ENCODE measurements around the gene KCNAB2. TPM values are rescaled to one million over a fixed set of nuclear protein-coding genes. Genes with fewer than 3 reads are reported as not detected.
"Not testable (repeated sequence)": the region's sequence is repeated elsewhere in the genome, so short reads cannot be mapped to it uniquely, and the experiment has no call there.

Gene KCNAB2
- total RNA-seq, 1 donor from 2014 or later = 295 TPM

DNA sequence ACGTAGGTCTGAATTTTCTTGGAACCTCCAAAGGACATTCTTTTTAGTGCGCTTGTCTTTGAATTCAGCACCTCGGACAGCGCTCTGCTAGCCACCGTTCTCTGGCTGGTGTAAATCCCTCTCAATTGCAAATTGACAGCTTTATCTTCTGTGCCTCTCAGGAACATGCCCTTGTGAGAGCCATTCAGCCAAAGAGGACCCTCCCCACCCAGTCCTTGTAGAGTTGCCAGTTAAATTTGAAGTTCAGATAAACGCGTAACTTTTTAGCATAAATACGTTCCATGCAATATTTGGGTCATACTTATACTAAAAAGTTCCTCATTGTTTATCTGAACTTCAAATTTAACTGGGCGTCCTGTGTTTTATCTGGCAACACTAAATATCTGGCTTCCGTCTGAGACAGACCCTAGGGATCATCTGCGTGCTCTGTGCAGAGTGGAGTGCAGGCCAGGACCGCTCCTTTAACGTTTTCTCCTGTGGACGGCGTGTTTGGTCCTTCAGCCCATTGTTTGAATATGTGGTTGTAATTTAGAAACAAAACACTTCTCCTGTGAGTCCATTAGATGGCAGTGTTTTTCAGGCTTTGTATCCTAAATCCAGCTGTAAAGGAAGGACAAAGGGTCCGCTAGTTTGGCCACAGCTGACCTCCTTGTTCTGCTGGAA lies 7.0 kb downstream of the KCNAB2 start:
- intact Hi-C loops (cut with micrococcal nuclease) = loop anchor here (2.0 kb wide), 2 partner anchors 26 to 152 kb away; no protein-coding TSS in a partner anchor

DNA sequence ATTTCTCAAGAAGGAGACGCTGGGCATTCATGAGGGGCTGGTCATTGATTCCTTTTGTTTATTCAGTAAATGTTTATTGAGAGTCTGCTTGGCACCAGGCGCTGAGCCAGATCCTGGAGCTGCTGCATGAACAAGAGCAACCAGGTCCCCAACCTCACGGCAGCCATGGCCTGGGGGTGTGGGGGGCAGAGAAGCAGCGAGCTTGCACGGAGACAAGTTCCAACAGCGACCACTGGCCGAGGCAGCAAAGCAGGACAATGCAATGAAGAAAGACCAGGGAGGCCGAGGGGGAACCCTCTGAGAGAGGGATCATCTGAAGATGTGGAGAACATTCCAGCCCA lies 7.5 kb downstream of the KCNAB2 start:
- intact Hi-C loops (cut with micrococcal nuclease) = loop anchor here (2.0 kb wide), 2 partner anchors 26 to 152 kb away; no protein-coding TSS in a partner anchor

DNA sequence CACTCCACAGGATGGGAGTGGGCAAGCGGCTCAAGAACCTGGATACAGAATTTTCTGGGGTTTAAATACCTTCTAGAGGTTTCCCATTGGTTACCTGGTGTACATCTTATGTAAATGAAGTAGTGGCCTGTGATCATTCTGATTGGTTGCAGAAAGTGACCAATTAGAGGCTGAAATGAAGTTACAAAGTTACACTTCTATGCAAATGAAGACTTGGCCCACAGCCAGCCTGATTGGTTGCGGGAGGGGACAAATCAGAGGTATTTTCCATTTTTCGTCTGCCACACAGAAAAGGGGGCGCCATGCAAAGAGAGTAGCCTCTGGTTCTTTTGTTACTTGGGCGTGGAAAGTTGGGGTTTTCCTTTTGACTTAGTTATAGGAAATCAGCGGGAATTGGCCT lies 8.9 kb downstream of the KCNAB2 start:
- intact Hi-C loops (cut with micrococcal nuclease) = no loop called here

DNA sequence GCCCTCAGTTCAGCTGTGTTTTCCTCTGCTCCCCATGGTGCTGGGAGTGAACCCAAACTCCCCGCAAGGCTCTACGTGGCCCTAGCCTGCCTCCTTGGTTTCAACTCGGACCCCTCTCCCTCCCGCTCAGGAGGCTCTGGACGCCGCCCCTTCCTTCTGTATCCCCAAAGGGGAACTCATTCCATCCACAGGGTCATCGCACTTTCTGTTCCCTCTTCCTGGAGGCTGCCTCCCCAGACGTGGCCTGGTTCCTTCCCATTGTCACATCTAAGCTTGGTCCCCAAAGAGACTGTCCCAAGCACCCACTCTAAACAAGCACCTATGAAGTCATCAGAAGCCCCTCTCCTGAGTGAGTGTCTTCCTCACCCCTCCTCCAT lies 10.9 kb downstream of the KCNAB2 start:
- intact Hi-C loops (cut with micrococcal nuclease) = no loop called here

GRCh38 chr1:6057170-6057845 lies 11.6 kb downstream of the KCNAB2 start:
- intact Hi-C loops (cut with micrococcal nuclease) = no loop called here

- intact Hi-C loops (cut with micrococcal nuclease) = no loop called here
These were observed 14.2 kb downstream of the KCNAB2 start for GRCh38 chr1:6059866-6060265.

GRCh38 chr1:6062670-6063069 lies 17.0 kb downstream of the KCNAB2 start:
- intact Hi-C loops (cut with micrococcal nuclease) = no loop called here

- intact Hi-C loops (cut with micrococcal nuclease) = not testable (repeated sequence)
These were observed 17.9 kb downstream of the KCNAB2 start for GRCh38 chr1:6063532-6064053.

- intact Hi-C loops (cut with micrococcal nuclease) = no loop called here
These were observed 19.6 kb downstream of the KCNAB2 start for GRCh38 chr1:6065093-6065858.

GRCh38 chr1:6066680-6067079 lies 21.0 kb downstream of the KCNAB2 start:
- intact Hi-C loops (cut with micrococcal nuclease) = no loop called here

GRCh38 chr1:6068073-6068472 lies 22.4 kb downstream of the KCNAB2 start:
- intact Hi-C loops (cut with micrococcal nuclease) = no loop called here

- intact Hi-C loops (cut with micrococcal nuclease) = no loop called here
These were observed 23.2 kb downstream of the KCNAB2 start for GRCh38 chr1:6068932-6069331.

DNA sequence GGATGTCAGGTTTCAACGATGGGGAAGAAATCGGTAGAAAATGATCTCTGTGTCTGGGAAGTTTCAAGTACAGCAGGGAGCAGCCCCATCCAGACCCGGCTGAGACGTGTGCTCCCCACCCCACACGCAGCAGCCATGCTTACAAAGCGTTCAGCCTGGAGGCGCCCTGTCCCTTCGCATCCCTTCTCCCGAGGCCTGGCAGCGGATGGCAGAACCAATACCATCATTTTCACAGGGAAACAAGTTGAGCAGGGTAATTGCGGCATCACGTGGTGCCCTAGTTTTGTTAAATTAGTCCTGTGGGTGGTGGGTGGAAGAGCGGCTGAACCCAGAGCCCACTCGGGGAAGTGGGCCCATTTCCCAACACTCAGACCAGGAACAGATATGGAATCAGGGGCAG lies 23.9 kb downstream of the KCNAB2 start:
- intact Hi-C loops (cut with micrococcal nuclease) = no loop called here

- intact Hi-C loops (cut with micrococcal nuclease) = no loop called here
These were observed 24.8 kb downstream of the KCNAB2 start for GRCh38 chr1:6070450-6070974.

DNA sequence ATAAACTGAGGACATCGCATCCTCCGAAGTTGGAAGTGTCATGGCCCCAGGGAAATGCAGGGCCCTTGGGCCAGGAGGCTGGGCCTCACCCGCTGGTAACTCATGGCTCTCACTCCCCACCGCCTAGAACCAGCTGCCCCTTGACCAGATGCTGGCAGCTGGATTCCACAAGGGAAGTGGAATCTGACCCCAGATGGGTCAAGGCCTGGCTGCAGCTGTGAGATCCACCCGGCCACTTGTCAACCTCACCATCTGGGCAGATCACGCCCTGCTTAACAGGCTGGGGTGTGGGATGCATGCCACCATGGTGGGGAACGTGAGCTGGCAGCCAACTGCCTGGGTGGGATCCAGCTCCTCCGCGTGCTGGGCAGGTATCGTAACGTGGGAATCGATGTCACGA lies 25.5 kb downstream of the KCNAB2 start:
- intact Hi-C loops (cut with micrococcal nuclease) = no loop called here

DNA sequence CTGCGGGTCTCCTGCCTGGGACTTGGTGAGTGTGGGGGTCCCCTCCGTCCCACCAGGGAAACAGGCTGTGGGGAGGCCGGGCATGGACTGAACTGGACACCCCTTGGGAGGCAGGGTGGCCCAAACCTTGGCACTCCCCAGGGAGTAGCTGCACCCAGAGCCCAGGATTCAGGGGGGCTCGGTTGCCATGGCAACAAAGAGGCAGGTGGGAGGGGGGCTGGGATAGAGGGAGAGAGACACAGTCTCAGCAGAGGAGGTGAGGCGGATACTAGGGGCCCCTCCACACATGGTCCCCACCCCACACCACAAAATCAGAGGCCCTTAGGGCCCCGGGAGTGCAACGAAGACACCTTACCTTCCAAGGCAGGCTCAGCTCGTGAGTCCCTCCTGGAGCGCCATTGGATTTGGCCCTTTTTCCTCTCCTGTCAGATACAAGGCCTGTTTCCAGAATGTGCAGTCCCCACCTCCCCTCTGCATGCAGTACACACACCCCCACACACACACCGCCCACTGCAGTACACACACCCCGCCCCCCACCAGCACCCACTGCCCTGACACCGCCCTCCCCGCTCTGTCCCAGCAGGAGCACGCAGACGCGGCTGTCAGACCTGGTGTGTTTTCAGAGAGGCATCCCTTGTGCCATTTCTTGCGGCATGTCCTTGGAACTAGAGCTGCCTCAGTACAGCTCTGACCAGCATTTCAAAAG lies 27.2 kb downstream of the KCNAB2 start:
- intact Hi-C loops (cut with micrococcal nuclease) = no loop called here

DNA sequence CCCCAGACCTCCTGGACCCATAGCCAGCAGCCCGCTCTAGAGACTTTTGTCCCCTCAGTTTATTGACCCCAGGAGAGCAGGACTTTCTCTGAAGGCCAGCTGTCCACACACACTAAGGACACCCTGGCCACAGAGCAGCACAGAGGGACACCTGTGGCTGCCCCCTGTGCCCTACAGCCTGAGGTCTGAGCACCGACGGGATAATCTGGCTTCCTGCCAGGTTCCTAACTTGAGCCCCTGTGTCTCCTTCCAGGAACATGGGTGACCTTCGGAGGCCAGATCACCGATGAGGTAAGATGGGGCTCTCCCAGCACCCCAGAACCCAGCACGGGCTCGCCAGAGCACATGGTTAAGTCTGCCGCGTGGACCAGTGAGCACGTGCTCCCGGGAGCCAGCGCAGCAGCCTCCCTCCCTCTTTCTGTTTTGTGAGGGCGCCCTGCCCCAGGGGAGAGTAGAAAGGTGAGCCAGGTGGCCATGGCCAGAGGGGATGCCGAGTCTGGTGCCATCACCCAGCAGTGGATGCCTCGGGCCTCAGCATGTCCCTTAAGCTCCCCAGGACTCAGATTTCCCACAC lies 27.9 kb downstream of the KCNAB2 start:
- intact Hi-C loops (cut with micrococcal nuclease) = no loop called here

- intact Hi-C loops (cut with micrococcal nuclease) = no loop called here
These were observed 28.7 kb downstream of the KCNAB2 start for GRCh38 chr1:6074192-6074901.

- intact Hi-C loops (cut with micrococcal nuclease) = no loop called here
These were observed 30.1 kb downstream of the KCNAB2 start for GRCh38 chr1:6075748-6076147.

DNA sequence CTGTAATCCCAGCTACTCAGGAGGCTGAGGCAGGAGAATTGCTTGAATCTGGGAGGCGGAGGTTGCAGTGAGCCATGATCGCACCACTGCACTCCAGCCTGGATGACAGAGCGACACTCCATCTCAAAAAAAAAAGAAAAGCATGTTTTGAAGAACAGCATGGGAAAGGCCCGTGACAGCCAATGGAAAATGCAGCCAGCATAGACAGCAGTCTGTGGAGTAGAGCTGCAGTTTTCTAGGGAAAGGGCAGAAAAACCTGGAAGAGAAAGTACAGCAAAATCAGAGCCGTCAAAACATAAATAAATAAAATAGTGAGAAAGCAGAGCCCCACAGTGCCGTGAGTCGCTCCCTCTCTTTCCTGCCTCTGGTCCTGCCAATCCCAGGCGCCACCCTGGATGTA lies 31.4 kb downstream of the KCNAB2 start:
- intact Hi-C loops (cut with micrococcal nuclease) = not testable (repeated sequence)
